HepG2 (cell line): ENCODE results near the gene ATP5F1C. TPM values are rescaled to one million over a fixed set of nuclear protein-coding genes. Genes with fewer than 3 reads are reported as not detected.

ENCODE experiments used
- ATAC-seq: fragments of 200-7000 bp; cut with Tn5 transposase; 3 replicates; pipeline ENCODE4 v1.9.1; 2020; ENCODE audit warnings: mild to moderate bottlenecking, moderate library complexity
- BruUV-seq: library from RNA; stranded (reverse); fragments of 400-500 nt; replicated peaks from 2 replicates; lab custom pipeline; 2021; lab: Mats Ljungman, UMichigan
- CTCF ChIA-PET: fragments of 300-600 bp; formaldehyde crosslinking; extraction: SDS; loops from one replicate; lab custom pipeline; 2021; ENCODE audit warnings: low total read pairs, inconsistent platforms, low intra/inter-chr PET ratio; lab: Yijun Ruan, JAX
- POLR2A ChIA-PET: fragments of 350-600 bp; sonication (Branson Sonifier 250); formaldehyde crosslinking; loops from one replicate; lab custom pipeline; 2020; ENCODE audit warnings: antibody characterized with exemption, inconsistent platforms; lab: Yijun Ruan, JAX
- DNase-seq: peaks from one replicate; pipeline ENCODE4 v3.0.0-alpha.2; 2015; ENCODE audit warnings: low spot score
- FAIRE-seq: peaks from 3 replicates; lab custom pipeline; 2011; peaks lifted over from hg19 to GRCh38; lab: Jason Lieb, UNC
- H2AFZ ChIP-seq: one replicate; pipeline ENCODE4 v1.6.1; 2011; ENCODE audit warnings: low read length, inconsistent platforms
- H3K27ac ChIP-seq: fragments of 300-600 bp; 3 replicates; pipeline ENCODE4 v1.8.0; 2011; ENCODE audit warnings: mixed run types, mild to moderate bottlenecking, mixed read lengths, low read length, inconsistent platforms; ENCODE audit not compliant: insufficient read depth; ENCODE audit errors: extremely low read length
- H3K27me3 ChIP-seq, 2 experiments: fragments of 200-600 bp in 1 of 2; 2 replicates in 1 of 2; 3 replicates in 1 of 2; pipeline versions ENCODE4 v1.6.0 to v1.8.0; 2011; ENCODE audit warnings: low read length in 2 of 2, mild to moderate bottlenecking in 2 of 2, moderate library complexity in 2 of 2, inconsistent platforms in 1 of 2; ENCODE audit not compliant: insufficient read depth in 2 of 2, control insufficient read depth in 1 of 2
- H3K36me3 ChIP-seq, 2 experiments: fragments of 200-600 bp in 1 of 2; replicated peaks in 1 of 2; 2 replicates in 1 of 2; 3 replicates in 1 of 2; pipeline versions ENCODE4 v1.5.1 to v1.8.0; 2011; ENCODE audit warnings: low read length in 2 of 2, inconsistent platforms in 1 of 2; ENCODE audit not compliant: insufficient read depth in 2 of 2, control insufficient read depth in 1 of 2
- H3K4me1 ChIP-seq: 2 replicates; pipeline ENCODE4 v1.5.1; 2012; ENCODE audit warnings: low read length, inconsistent platforms; ENCODE audit not compliant: insufficient read depth
- H3K4me2 ChIP-seq: 2 replicates; pipeline ENCODE4 v1.6.0; 2011; ENCODE audit warnings: low read depth, low read length, inconsistent platforms
- H3K4me3 ChIP-seq, 3 experiments: fragments of 200-600 bp in 1 of 3; sonication (generic), shearing (Covaris generic) in 1 of 3; replicated peaks in 1 of 3; 2 replicates each; pipeline ENCODE4 v1.5.1; 2011 to 2016; ENCODE audit warnings: low read length in 3 of 3, inconsistent platforms in 2 of 3, low read depth in 2 of 3, mild to moderate bottlenecking in 2 of 3, control low read depth in 1 of 3, mixed read lengths in 1 of 3; ENCODE audit not compliant: insufficient read depth in 1 of 3
- H3K79me2 ChIP-seq: one replicate; pipeline ENCODE4 v1.6.1; 2011; ENCODE audit warnings: low read length, inconsistent platforms; ENCODE audit not compliant: insufficient read depth
- H3K9ac ChIP-seq: 2 replicates; pipeline ENCODE4 v1.6.0; 2011; ENCODE audit warnings: mild to moderate bottlenecking, low read depth, low read length, inconsistent platforms; ENCODE audit not compliant: insufficient read depth
- H3K9me3 ChIP-seq: 2 replicates; pipeline ENCODE4 v1.5.1; 2012; ENCODE audit warnings: mild to moderate bottlenecking, low read length
- H4K20me1 ChIP-seq: 2 replicates; pipeline ENCODE4 v1.6.0; 2011; ENCODE audit warnings: inconsistent platforms, mild to moderate bottlenecking, low read length, moderate library complexity; ENCODE audit not compliant: insufficient read depth
- EED ChIP-seq: sonication (generic); formaldehyde crosslinking; IDR thresholded peaks from 2 replicates; pipeline ENCODE4 v1.5.0; 2020; ENCODE audit warnings: mild to moderate bottlenecking, missing genetic modification reagents
- FOXO1 ChIP-seq: sonication (generic); formaldehyde crosslinking; IDR thresholded peaks from 2 replicates; pipeline ENCODE4 v1.4.0; 2020; ENCODE audit warnings: missing genetic modification reagents
- SUZ12 ChIP-seq: fragments of 150-350 bp; IDR thresholded peaks from 2 replicates; pipeline ENCODE4 v1.6.1; 2014; ENCODE audit warnings: low read depth, low read length
- TP53 ChIP-seq: sonication (generic); formaldehyde crosslinking; conservative IDR thresholded peaks from 2 replicates; pipeline ENCODE4 v1.4.0; 2020; ENCODE audit warnings: missing genetic modification reagents
- ZKSCAN1 ChIP-seq: fragments of 150-350 bp; IDR thresholded peaks from 2 replicates; pipeline ENCODE4 v1.6.1; 2014; ENCODE audit warnings: low read length
- ZNF180 ChIP-seq: sonication (generic); formaldehyde crosslinking; IDR thresholded peaks from 2 replicates; pipeline ENCODE4 v1.4.0; 2020; ENCODE audit warnings: low read depth, missing genetic modification reagents, borderline replicate concordance
- ZNF547 ChIP-seq: sonication (generic); formaldehyde crosslinking; IDR thresholded peaks from 2 replicates; pipeline ENCODE4 v1.5.1; 2020; ENCODE audit warnings: mild to moderate bottlenecking, missing genetic modification reagents
- ZNF615 ChIP-seq: sonication (generic); formaldehyde crosslinking; IDR thresholded peaks from 2 replicates; pipeline ENCODE4 v1.5.0; 2020; ENCODE audit warnings: mild to moderate bottlenecking, missing genetic modification reagents, borderline replicate concordance
- WGBS: methylation state at CpG from one replicate; pipeline ENCODE4 v1.1.6; 2017; ENCODE audit warnings: low lambda C conversion rate; 5-methylcytosine and 5-hydroxymethylcytosine counted together
- in situ Hi-C: cut with HindIII; loops from 2 replicates; pipeline ENCODE4 v1.10.0; 2017; ENCODE audit warnings: low pct_unique_long_range_greater_than_20kb; ENCODE audit not compliant: extremely low pct_ligation_motif_present
- intact Hi-C: fragments of 100-400 bp; cut with micrococcal nuclease; formaldehyde crosslinking; loops from one replicate; pipeline ENCODE4 v1.10.0; 2022; ENCODE audit not compliant: unreplicated experiment
- polyA plus RNA-seq, 8 experiments: library from polyadenylated mRNA; depleted of rRNA in 3 of 8; stranded (reverse) in 7 of 8; unstranded in 1 of 8; fragments of >200 nt; fragmentation: Illumina TruSeq in 4 of 8; extraction: Trizol in 4 of 8; gene quantifications; 2 replicates each; pipeline versions ENCODE4 v1.2.1 to v1.2.3, GENCODE V29; 2011 to 2016; ENCODE audit warnings: low read depth in 4 of 8, missing spikeins in 1 of 8, mixed read lengths in 1 of 8; ENCODE audit not compliant: insufficient read depth in 1 of 8
- total RNA-seq, 5 experiments: library from RNA; depleted of rRNA; stranded (reverse); fragments of >200 nt; fragmentation: Illumina TruSeq; extraction: Trizol; gene quantifications; 2 replicates each; pipeline ENCODE4 v1.2.3, GENCODE V29; 2016; ENCODE audit warnings: low read depth in 1 of 5
- TF ChIP-seq, protein P1 (sequence below): sonication (generic); formaldehyde crosslinking; IDR thresholded peaks from 2 replicates; pipeline ENCODE4 v1.8.1; 2023; ENCODE audit warnings: mild to moderate bottlenecking, missing genetic modification reagents

The ATP5F1C gene
- total and polyA plus RNA-seq, 2 of the 13 experiments (the other 11 are each of a cell fraction or from before 2014, with no cell fraction given): 407 to 416 TPM

DNA sequence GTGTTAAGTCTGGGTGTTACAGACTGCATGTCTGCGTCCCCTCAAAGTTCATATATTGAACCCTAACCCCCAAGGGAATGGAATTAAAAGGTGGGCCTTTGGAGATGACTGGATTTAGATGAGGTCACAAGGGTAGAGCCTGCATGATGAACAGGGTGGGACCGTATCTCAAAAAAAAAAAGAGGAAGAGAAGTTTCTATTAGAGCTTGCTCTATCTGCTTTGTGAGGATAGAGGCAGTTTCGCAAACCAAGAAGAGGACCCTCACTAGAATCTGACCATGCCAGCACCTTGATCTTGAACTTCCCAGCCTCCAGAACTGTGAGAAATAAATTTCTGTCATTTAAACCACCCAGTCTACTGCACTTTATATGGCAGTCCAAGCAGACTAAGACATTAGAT, 1.5 kb upstream of the ATP5F1C start:
- intact Hi-C loops (loop anchor here (10.0 kb wide), 1 partner anchor 1518 kb away; no protein-coding TSS in a partner anchor), in situ Hi-C loops (no loop called here)
- Histone ChIP-seq H3K79me2 (peaks cover 91% of the 10 kb centered on the region), H4K20me1 (peaks cover 35% of the 10 kb centered on the region), H3K4me1 (peaks cover 45% of the 10 kb centered on the region), H3K9ac (peak overlapping the region; percentile 97; the same call in 1 of the 2 replicates), H3K27me3 (no peaks in the 10 kb centered on the region; a peak in 1 of 5 replicates), H2AFZ (no peak overlapping the region), H3K4me2 (peak overlapping the region; percentile 75), H3K27ac (no peak overlapping the region), H3K36me3 (peaks cover 1 to 6% of the 10 kb centered on the region in 2 experiments; a peak in 3 of 5 replicates), H3K4me3 (peak overlapping the region; percentile 72 to 99 (median 96); a peak in 5 of 6 replicates)
- WGBS: 76% methylated on average over 3 of the region's 3 CpGs
- FAIRE-seq (no peak), ATAC-seq (no peak), DNase-seq (no peak)
- POLR2A ChIA-PET: no interaction called here
- TF ChIP-seq ZKSCAN1: no peak
- TF ChIP-seq FOXO1 (CRISPR knock-in tag): no peak
- TF ChIP-seq ZNF615 (CRISPR knock-in tag): no peak
- TF ChIP-seq, all 625 proteins: peak for 0
- CTCF ChIA-PET: no interaction called here
- BruUV-seq: no TSS peak
- H3K9me3 ChIP-seq: no peaks in the 10 kb centered on the region

DNA sequence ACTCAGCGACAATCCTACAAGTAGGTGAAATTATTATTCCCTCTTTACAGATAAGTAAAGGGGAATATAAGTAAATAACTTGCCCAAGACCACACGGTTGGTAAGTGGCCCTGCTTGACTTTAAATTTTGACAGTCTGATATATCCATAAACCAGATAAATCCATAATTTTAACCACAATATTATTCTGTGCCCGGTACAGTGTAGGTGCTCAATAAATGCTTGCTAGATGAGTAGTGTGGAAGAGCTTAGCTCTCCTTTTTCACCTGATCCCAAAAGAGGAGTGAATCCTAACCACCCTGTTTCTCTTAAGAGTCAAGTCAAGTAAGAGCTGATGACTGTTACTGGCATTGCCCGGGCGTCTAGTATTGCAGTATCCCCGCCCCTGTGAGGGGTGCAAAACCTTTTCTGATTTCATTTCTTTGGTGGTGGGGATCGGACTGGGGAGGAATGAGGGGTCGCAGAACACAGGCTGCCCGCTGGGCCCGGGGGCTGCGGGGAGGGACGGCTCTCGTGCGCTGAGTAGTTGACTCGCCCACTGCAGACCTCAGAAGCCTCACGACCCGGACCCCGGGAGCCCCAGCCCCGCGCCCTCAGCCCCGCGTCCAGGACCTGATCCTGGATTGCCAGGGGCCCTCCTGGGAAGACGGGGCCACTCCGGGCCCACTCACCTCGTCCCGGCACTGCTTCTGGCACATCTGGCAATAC, 674 bp upstream of the ATP5F1C start:
- H4K20me1 ChIP-seq: peaks cover 42% of the 10 kb centered on the region
- H3K4me3 ChIP-seq: peak overlapping the region; percentile 72 to 99 (median 96)
- peaks cover 97% of the 10 kb centered on the region for H3K79me2 ChIP-seq
- peak overlapping the region; percentile 97 for H3K9ac ChIP-seq
- H2AFZ ChIP-seq: no peak overlapping the region
- BruUV-seq: TSS peak; percentile 80
- H3K9me3 ChIP-seq: no peaks in the 10 kb centered on the region
- in situ Hi-C loops (no loop called here), intact Hi-C loops (loop anchor here (10.0 kb wide), 1 partner anchor 1517 kb away; no protein-coding TSS in a partner anchor)
- FAIRE-seq: no peak
- peak overlapping the region; percentile 87 for H3K27ac ChIP-seq
- POLR2A ChIA-PET: interaction anchor here (0.8 to 3.5 kb wide), 17 partner anchors 12 to 262 kb away, joined by 3 to 56 read pairs (median 6); partner anchors contain the start of genes ITIH2 and TAF3
- 1% methylated on average over 10 of the region's 26 CpGs for WGBS
- H3K4me1 ChIP-seq: peaks cover 54% of the 10 kb centered on the region
- H3K27me3 ChIP-seq: no peaks in the 10 kb centered on the region; a peak in 1 of 5 replicates
- H3K36me3 ChIP-seq: peaks cover 1 to 6% of the 10 kb centered on the region in 2 experiments; a peak in 2 of 5 replicates
- CTCF ChIA-PET: no interaction called here
- DNase-seq: no peak
- H3K4me2 ChIP-seq: peak overlapping the region; percentile 75
- ATAC-seq: peak; percentile 50
- TF ChIP-seq EED (CRISPR knock-in tag) (no peak), TP53 (no peak), ZNF547 (no peak), ZNF180 (CRISPR knock-in tag) (no peak), SUZ12 (no peak)
- TF ChIP-seq, protein P1, sequence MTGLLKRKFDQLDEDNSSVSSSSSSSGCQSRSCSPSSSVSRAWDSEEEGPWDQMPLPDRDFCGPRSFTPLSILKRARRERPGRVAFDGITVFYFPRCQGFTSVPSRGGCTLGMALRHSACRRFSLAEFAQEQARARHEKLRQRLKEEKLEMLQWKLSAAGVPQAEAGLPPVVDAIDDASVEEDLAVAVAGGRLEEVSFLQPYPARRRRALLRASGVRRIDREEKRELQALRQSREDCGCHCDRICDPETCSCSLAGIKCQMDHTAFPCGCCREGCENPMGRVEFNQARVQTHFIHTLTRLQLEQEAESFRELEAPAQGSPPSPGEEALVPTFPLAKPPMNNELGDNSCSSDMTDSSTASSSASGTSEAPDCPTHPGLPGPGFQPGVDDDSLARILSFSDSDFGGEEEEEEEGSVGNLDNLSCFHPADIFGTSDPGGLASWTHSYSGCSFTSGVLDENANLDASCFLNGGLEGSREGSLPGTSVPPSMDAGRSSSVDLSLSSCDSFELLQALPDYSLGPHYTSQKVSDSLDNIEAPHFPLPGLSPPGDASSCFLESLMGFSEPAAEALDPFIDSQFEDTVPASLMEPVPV (CRISPR knock-in tag): peak; percentile 50; the same call in 1 of the 2 replicates
